A549 treated with RU486 at 1 μM for 4 hours (cell line): ENCODE data around the gene SPINK7. TPM values are rescaled to one million over a fixed set of nuclear protein-coding genes. Genes with fewer than 3 reads are reported as not detected.

Experiments
- total RNA-seq: library from RNA; stranded (reverse); fragments of 200-300 nt; extraction: Qiagen RNA extraction; gene quantifications from 5 replicates; pipeline ENCODE4 v1.2.3, GENCODE V29; 2022; ENCODE audit warnings: low read depth

Gene SPINK7
- total RNA-seq = not detected in 5 replicates

GRCh38 chr5:148312153-148312552 lies at the start of gene SPINK7:
Gene SPINK7, plus strand, starts transcription at chr5:148312423. Its CDS starts 61 bp downstream, at chr5:148312484.

GRCh38 chr5:148268566-148268965 lies 43.7 kb upstream of the SPINK7 start, which contains the start of gene SPINK13:
Gene SPINK13, plus strand, starts transcription at chr5:148268794. Its CDS starts 1,279 bp downstream, at chr5:148270073.

GRCh38 chr5:148335259-148335658 lies 23.0 kb downstream of the SPINK7 start, which contains the start of gene SPINK9:
Gene SPINK9, plus strand, starts transcription at chr5:148335559. Its CDS starts 55 bp downstream, at chr5:148335614.

Other genes starting within 250 kb of the SPINK7 start
- not detected in 5 replicates for gene SPINK5, start 248.4 kb upstream of the SPINK7 start, total RNA-seq
- gene SPINK14, start 143.9 kb upstream of the SPINK7 start, total RNA-seq = not detected in 5 replicates
- 0.31 to 0.52 TPM (median 0.37 TPM) in 4 of 5 replicates, not detected in the other for gene SPINK6, start 109.4 kb upstream of the SPINK7 start, total RNA-seq
- not detected in 5 replicates for gene MARCOL, start 73.9 kb upstream of the SPINK7 start, total RNA-seq
- gene SPINK13, start 43.6 kb upstream of the SPINK7 start, total RNA-seq = not detected in 5 replicates
- not detected in 5 replicates for gene SPINK9, start 23.1 kb downstream of the SPINK7 start, total RNA-seq
- gene FBXO38, start 71.5 kb downstream of the SPINK7 start, total RNA-seq = 17.5 to 21.9 TPM (median 19.4 TPM) in 5 replicates